NCI-H510A treated with DMSO at 0.1 percent for 48 hours (cell line): ENCODE results near the gene XPO4.
"Not testable (repeated sequence)": the region's sequence is repeated elsewhere in the genome, so short reads cannot be mapped to it uniquely, and the experiment has no call there.

ENCODE experiments used
- DNase-seq: peaks from one replicate; lab custom pipeline; 2025; lab: John Stamatoyannopoulos, UW

XPO4 gene

DNA sequence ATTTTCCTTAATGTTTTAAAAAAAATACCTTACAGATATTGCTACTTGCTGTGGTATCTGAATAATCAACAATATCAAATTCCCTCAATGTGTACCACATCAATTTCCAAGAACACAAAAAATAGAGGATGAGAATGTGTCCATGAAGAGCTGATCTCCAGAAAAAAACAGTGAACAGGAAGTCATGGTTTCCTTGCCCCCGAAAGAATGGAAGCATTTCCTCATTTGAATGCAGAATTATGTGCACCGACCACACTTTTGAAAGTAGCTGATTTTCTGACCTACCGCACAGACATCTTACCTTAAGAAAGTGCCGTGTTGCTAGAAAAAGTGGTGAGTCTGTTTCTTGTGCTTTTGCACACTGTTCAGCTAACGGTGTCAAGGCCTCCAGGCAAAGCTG, 115.4 kb downstream of the XPO4 start:
- no peak for DNase-seq

DNA sequence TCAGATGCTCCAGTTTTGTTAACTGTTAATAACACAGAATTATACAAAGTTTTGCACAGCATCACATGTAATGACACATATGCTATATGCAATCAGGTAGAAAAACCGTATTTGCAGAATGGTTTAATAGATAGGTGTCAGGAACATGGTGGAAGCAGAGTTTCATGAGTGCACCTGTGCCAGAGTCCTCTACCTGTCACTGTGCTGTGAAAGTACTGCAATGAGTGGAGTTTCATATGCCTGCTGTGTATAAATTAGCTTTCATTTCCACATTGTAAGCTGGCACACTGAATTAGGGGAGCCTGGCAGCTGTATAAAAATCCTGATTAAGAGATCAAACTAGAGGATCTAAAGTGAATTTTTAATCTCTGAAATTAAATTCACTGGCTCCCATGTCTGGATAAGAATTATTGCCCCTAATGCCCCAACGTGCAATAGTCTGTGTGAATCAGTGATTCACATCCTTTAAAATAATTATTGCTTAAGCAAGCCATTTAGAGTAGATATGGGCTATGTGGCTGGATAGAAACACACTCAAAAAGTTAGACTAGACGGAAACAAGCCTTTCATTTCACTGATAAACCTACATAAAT, 120.3 kb downstream of the XPO4 start:
- DNase-seq: no peak

DNA sequence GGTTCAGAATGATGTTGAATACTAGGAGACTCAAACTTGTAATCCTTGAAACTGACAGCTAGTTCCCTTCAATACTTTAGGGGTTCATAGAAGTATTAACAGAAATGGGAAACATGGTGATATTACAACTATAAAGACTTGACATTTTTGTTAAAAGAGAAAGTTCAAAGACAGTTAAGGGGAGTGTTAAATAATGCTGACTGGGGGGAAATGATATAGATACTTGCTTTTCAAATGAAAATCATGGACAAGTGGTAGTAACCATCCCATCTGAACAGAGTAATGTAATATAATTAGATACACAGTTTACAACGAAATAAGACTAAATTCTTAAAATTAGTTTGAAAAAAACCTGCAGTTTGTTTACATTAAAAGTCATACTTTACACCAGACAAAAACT, 122.2 kb downstream of the XPO4 start:
- no peak for DNase-seq

DNA sequence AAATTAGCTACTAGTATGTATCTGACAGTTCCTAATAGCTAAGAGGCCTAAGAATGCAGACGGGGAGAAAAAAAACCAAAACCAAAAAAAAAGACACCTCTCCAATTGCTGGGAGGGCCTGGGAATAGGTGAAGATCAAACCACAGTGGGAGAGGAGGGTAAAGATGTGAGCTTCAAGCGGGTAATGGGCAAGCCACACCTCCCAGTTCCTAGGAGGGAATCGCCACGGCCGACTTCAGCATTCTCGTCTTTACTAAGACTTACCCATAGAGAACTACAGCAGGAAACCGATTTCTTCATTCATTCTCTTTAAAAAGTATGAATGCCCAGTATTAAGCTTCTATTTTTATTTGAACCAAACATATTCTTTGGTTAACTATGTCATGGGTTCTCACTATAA, 123.1 kb downstream of the XPO4 start:
- DNase-seq: no peak

DNA sequence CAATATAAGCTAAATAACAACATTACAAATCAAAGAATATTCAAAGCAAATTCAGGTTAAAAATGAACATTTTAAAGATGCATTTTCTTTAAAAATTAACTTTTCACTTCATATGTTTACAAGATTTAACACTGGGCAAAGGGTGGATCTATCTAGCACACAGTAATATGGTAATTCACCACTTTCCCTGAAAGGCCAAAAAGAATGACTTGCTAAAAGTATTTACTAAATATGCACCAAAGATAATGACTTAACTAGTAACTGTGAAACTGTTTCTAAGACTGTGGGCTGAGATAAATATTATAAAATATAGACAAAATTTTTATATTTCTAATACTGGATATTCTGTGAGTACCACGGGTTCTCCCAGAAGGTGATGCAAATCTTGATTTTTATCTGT, 124.2 kb downstream of the XPO4 start:
- no peak for DNase-seq

DNA sequence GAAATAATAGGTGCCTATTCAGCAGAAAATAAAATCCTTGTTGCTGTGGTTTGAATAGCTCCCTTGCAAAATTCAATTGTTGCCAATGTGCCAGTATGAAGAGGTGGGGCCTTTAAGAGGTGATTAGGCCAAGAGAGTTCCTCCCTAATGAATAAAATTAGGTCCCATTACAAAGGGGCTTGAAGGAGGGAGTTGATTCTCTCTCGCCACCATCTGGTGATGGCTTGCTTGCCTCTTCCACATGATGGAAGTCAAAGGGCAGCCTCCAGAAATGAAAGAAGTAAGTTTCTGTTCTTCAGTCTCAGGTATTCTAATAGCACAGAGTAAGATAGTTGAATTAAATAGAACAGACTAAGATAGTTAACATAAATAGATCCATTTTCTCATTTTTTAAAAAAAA, 125.8 kb downstream of the XPO4 start:
- no peak for DNase-seq

DNA sequence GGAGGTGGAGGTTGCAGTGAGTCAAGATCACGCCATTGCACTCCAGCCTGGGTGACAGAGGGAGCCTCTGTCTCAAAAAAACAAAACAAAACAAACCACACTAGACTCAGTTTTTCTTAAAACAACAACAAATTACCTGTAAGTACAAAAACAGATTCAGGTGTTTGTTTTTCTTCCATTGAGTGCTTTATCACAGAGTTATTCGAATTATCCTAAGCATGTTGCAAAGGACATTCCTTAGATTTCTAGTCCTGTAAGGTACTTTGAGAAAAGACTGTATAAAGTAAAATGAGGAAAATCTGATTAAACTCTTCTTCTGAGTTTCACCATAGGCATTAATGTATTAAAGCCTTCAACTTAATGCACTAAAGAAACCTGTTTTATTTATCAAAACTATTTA, 126.6 kb downstream of the XPO4 start:
- no peak for DNase-seq

DNA sequence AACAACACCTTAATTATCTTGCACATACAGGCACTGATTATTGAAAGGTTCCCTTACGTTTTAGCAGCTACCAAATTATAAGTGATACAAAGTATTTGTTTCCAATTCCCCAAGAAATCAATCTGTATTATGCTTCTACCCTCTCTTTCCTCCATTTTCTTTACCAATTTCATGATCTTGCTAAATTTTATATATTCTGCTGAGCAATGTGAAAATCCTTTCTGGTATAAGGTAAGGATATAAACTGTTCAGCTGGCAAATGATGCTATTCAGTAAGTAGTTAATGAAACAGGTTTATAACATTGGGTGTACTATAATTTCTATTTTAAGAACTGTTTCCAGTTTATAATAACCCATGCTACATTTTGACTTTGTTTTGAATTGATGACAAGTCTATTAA, 127.8 kb downstream of the XPO4 start:
- no peak for DNase-seq

DNA sequence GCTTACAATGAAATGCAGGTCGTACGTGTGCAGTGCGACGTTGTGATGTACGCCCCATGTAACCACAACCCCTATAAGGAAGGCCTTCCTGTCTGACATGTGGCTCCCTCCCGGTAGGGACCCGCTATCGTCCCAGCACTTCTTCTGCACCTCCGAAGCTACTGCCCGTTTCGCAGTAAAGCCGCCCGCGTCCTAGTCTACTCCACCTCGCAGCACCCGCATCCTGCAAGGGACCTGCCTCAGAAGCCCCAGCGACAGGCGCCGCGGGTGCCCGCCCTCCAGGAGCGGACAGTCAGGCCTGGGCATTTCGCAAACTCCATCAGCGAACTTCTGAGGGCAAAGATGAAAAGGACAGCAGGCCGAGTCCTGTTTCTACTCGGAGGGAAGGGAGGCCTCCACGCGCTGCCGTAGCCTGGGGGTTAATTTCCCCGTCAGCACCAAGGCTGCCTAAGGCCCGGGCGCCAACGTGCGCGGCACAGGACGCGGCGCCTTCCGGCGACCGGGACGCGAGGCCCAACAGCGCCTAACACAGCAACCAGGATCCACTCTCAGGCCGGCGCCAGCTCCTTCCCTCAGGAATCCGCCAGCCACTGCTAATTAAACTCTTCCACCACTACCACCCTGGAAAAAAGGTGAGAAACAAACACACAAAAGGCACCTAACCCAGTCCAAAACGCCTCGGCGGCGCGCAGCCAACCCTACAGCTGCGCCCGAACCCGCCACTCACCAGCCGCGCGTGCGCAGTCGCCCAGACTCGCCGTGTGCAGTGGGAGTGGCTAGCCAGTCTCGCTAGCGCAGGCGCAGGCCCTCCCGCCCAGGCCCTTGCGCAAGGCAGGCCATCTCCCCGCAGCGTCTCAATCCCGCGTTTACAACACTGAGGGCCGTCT, 129.1 kb downstream of the XPO4 start, which contains the start of gene EEF1AKMT1:
Gene EEF1AKMT1, minus strand, starts transcription at position 768 of the 887 bp plus-strand sequence. CDS start 16,363 bp downstream, outside the sequence.
- peak; percentile 70 for DNase-seq

DNA sequence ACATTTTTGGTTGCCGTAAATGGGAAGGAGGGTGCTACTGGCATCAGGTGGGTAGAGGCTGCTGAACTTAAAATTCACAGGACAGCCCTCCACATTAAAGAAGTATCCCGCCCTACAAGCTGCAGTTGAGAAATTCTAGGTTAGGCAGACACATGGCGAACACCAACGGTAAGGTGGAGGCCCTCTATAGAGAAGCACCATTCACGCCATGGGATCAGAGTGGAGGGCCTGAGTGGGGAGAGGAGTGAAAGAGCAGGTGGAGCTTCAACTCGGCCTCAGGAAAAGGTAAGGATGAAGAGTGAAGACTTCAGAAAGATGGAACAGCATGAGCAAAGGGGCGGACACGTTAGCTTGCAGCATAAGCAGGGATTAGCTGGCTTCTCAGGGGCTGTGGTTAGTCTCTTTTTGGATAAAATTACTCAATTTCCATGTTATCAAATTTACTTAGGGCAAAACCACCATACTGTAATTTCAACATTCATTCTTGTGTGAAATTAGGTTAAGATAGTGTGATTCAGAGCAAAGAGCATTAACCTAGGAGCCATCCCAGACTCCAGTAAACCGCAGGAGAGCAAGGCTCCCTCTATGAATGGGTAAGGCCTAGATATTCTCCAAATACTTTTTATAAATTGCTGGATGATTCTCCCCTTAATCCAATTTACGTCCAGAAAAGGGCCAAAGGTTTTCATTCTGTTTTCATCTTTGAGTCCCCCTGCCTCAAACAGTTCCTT, 130.0 kb downstream of the XPO4 start:
- no peak for DNase-seq

DNA sequence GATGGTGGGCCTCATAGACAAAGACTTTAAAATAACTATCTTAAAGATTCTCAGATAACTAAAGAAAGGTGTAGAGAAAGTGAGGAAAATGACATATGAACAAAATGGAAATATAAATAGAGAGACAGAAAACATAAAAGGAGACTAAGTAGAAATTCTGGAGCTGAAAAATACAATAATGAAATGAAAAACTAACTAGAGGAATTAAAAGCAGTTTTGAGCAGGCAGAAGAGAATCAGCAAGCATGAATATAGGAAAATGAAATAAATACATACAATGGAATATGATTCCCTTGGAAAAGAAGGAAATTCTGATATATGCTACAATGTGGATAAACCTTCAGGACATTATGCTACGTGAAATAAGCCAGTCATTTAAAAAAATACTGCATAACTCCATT, 132.7 kb downstream of the XPO4 start:
- DNase-seq: no peak

DNA sequence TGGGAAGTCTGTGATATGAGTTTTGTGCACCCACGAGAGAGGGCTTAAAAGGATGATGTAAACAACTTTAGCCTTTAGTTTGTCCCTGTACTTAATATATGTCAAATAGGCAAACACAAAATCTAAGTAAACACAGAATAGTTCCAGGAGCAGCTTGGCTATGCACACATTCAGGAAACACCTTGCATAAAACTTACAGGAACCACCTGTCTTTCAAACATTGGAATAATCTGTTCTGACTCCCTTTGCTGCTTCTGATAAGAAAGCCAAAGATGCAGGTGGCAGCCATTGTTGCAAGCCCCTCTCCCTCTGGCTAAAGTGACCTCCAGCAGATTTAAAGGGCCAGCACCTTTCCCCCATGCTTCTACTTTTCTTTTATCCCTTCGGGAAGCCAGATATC, 133.5 kb downstream of the XPO4 start:
- DNase-seq: no peak

DNA sequence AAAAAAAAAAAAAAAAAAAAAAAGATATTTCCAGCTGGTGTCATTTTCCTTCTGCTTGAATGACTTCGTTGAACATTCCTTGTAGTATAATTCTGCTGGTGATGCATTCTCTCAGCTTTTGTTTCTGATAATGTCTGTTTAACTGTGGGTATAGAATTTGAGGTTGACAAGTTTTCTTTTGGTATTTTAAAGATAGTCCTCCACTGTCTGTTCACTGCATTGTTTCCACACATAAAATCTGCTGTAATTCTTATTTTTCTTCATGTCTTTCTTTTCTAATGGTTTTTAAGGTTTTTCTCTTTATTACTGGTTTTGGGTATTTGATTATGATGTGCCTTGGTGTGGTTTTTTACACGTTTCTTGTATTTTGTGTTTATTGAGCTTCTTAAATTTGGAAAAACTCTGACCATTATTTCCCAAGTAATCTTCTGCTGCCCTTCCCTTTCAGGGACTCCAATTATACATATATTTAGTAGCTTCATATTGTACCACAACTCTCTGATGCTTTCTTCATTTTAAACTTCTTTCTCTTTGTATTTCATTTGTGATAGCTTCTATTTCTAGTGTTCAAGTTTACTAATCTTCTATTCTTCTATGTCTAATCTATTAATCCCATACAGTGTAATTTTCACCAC, 135.1 kb downstream of the XPO4 start:
- DNase-seq: no peak

DNA sequence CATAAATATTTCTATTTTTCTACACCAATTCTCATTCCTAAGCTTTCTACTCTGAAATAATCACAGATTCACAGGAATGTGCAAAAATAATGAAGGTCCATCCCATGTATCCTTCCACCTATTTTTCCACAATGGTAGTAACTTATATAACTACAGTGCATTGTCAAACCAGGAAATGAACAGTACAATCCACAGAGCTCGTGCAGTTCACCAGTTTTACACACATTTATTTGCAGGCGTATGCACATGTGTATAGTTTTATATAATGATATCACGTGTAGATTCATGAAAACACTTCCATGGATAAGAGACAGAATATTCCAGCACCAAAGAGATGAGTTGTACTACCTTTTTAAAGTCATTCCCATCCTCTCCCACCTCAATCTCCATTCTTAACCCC, 141.7 kb downstream of the XPO4 start:
- DNase-seq: no peak

DNA sequence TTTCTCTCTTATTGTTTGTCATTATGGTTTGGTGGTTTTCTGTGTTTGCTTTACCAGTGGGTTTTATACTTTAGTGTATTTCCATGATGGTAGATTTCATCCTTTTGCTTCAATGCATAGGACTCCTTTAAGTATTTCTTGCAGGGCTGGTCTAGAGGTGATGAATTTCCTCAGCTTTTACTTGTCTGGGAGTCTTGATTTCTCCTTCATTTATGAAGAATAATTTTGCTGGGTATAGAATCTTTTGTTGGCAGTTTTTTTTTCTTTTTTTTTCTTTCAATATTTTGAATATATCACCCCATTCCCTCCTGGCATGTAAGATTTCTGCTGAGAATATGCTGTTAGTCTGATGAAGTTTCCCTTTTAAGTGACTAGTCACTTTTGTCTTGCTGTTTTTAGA, 148.5 kb downstream of the XPO4 start:
- DNase-seq: no peak

DNA sequence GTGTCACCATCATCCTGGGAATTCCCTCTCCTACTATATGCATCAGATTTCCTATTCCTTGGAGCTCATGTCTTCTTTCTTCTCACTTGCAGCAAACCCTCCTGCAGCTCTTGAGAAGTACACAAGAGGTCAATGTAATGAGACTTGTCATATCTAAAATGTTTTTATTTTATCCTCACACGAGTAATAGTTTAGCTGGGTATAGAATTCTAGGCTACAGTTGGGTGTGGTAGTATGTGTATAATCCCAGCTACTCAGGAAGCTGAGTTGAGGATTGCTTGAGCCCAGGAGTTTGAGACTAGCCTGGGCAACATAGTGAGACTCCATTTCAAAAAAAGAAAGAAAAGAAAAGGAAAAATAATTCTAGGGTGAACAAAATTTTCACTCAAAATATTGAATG, 153.2 kb downstream of the XPO4 start:
- DNase-seq: no peak

DNA sequence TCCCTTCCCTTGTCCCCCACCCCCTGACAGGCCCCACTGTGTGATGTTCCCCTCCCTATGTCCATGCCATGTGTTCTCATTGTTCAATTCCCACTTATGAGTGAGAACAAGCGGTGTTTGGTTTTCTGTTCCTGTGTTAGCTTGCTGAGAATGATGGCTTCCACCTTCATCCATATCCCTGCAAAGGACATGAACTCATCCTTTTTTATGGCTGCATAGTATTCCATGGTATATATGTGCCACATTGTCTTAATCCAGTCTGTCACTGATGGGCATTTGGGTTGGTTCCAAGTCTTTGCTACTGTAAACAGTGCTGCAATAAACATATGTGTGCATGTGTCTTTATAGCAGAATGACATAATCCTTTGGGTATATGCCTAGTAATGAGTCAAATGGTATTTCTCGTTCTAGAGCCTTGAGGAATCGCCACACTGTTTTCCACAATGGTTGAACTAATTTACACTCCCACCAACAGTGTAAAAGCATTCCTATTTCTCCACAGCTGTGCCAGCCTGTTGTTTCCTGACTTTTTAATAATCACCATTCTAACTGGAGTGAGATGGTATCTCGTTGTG, 158.6 kb downstream of the XPO4 start:
- not testable (repeated sequence) for DNase-seq

DNA sequence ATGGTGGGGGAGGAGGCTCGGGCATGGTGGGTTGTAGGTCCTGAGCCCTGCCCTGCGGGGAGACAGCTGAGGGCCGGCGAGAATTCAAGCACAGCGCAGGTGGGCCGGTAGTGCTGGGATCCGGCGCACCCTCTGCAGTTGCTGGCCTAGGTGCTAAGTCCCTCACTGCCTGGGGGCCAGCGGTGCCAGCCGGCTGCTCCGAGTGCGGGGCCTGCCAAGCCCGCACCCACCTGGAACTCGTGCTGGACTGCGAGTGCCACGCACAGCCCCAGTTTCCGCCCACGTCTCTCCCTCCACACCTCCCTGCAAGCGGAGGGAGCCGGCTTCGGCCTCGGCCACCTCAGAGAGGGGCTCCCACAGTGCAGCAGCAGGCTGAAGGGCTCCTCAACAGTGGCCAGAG, 162.5 kb downstream of the XPO4 start:
- no peak for DNase-seq

DNA sequence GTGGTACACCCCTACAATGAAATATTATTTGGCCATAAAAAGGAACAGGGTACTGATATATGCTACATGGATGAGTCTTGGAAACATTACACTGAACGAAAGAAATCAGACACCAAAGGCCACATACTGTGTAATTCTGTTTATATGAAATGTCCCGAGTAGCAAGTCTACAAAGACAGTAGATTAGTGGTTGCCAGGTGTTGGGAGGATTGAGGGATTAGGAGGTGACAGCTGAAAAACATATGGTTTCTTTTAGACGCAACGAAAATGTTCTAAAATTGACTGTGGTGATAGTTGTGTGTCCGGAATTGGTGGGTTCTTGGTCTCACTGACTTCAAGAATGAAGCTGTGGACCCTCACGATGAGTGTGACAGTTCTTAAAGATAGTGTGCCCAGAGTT, 163.9 kb downstream of the XPO4 start:
- DNase-seq: no peak

DNA sequence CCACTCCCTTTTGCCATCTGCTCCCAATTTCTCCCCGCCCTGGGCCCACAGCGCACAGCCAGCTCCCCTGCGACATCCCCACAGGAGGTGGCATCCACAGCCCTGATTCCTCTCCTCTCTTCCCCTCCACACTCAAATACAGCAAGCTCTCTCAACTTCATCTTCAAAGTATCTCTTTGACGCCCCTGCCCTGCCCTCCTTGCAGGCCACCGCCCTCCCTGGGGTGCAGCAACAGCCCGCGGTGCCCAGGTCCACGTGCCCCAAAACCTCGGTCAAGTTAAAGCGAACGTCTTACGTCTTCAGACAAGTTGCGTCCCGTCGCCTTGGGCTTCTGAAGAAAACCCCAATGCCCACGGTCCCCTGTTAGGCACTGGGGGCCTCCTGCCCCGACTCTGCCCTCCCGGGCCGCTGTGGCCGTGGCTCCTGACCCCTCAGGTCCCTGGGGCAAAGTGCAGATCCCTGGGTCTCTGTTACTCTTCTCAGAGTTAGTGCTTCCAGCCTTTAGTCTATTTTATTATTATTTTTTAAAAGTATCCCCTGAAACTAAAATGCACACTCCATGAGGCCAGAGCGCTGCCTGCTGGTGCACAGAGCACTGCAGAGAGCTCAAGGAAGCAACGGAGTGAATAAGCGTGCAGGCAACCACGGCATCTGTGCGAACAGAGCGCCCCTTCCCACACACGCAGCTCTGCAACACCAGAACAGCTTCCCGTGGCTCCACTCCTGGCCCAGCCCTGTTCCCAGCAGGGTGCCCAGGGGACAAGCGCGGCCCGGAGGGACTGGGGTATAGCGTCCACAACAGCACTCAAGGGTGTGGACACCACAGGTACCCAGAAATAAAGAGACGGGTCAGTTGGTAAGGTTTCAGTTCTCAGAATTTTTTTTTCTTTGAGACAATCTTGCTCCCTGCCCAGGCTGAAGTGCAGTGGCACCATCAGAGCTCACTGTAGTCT, 172.6 kb downstream of the XPO4 start:
- no peak for DNase-seq
